Parathyroid adenoma (tissue), 2 donors: Measurements from ENCODE around the gene CXCR6.

Experiments
- H2AFZ ChIP-seq: fragments of 300-600 bp; sonication (generic); one replicate; pipeline ENCODE4 v1.7.0; 2017; ENCODE audit warnings: antibody characterized with exemption, mild to moderate bottlenecking
- H3K27ac ChIP-seq: fragments of 300-600 bp; sonication (generic); one replicate; pipeline ENCODE4 v1.7.0; 2017
- H3K27me3 ChIP-seq: fragments of 300-600 bp; sonication (generic); one replicate; pipeline ENCODE4 v1.7.0; 2017; ENCODE audit warnings: low read length; ENCODE audit not compliant: control insufficient read depth, insufficient read depth
- H3K36me3 ChIP-seq: fragments of 300-600 bp; sonication (generic); one replicate; pipeline ENCODE4 v1.7.0; 2017; ENCODE audit warnings: low read length; ENCODE audit not compliant: control insufficient read depth, insufficient read depth
- H3K4me1 ChIP-seq: fragments of 300-600 bp; sonication (generic); one replicate; pipeline ENCODE4 v1.7.0; 2017; ENCODE audit warnings: control low read depth
- H3K4me2 ChIP-seq: fragments of 300-600 bp; sonication (generic); one replicate; pipeline ENCODE4 v1.7.0; 2017; ENCODE audit warnings: low read length
- H3K4me3 ChIP-seq: fragments of 300-600 bp; sonication (generic); one replicate; pipeline ENCODE4 v1.7.0; 2017; ENCODE audit warnings: low read depth, low read length
- H3K79me2 ChIP-seq: fragments of 300-600 bp; sonication (generic); one replicate; pipeline ENCODE4 v1.7.0; 2017; ENCODE audit warnings: control low read depth
- H3K9ac ChIP-seq: fragments of 300-600 bp; sonication (generic); one replicate; pipeline ENCODE4 v1.7.0; 2017; ENCODE audit warnings: mild to moderate bottlenecking
- H3K9me3 ChIP-seq: fragments of 300-600 bp; sonication (generic); one replicate; pipeline ENCODE4 v1.7.0; 2017; ENCODE audit warnings: low read length; ENCODE audit not compliant: control insufficient read depth
- CTCF ChIP-seq: fragments of 300-600 bp; sonication (generic); IDR thresholded peaks from one replicate; pipeline ENCODE4 v1.7.0; 2017; ENCODE audit warnings: antibody characterized with exemption, mild to moderate bottlenecking
- donor health status: primary hyperparathyroidism.

Gene CXCR6

GRCh38 chr3:45974686-45975085, 31.4 kb downstream of the CXCR6 start:
- Histone ChIP-seq H3K9ac (no peak overlapping the region), H3K27me3 (no peaks in the 10 kb centered on the region), H3K4me3 (no peak overlapping the region), H3K9me3 (no peaks in the 10 kb centered on the region), H3K79me2 (no peaks in the 10 kb centered on the region), H3K4me2 (no peak overlapping the region), H3K36me3 (no peaks in the 10 kb centered on the region), H2AFZ (no peak overlapping the region), H3K27ac (no peak overlapping the region), H3K4me1 (no peaks in the 10 kb centered on the region)
- no peak for TF ChIP-seq CTCF

GRCh38 chr3:45975686-45976085, 32.4 kb downstream of the CXCR6 start:
- H2AFZ ChIP-seq: no peak overlapping the region
- H3K27ac ChIP-seq: no peak overlapping the region
- no peaks in the 10 kb centered on the region for H3K9me3 ChIP-seq
- no peak overlapping the region for H3K9ac ChIP-seq
- H3K79me2 ChIP-seq: no peaks in the 10 kb centered on the region
- H3K27me3 ChIP-seq: no peaks in the 10 kb centered on the region
- no peak overlapping the region for H3K4me3 ChIP-seq
- H3K4me2 ChIP-seq: no peak overlapping the region
- H3K36me3 ChIP-seq: no peaks in the 10 kb centered on the region
- H3K4me1 ChIP-seq: no peaks in the 10 kb centered on the region
- TF ChIP-seq CTCF: no peak

GRCh38 chr3:45976191-45977091, 33.2 kb downstream of the CXCR6 start:
- Histone ChIP-seq H3K27me3 (no peaks in the 10 kb centered on the region), H2AFZ (no peak overlapping the region), H3K4me2 (no peak overlapping the region), H3K36me3 (no peaks in the 10 kb centered on the region), H3K27ac (no peak overlapping the region), H3K4me1 (no peaks in the 10 kb centered on the region), H3K79me2 (no peaks in the 10 kb centered on the region), H3K9ac (no peak overlapping the region), H3K9me3 (no peaks in the 10 kb centered on the region), H3K4me3 (no peak overlapping the region)
- no peak for TF ChIP-seq CTCF

- Histone ChIP-seq H3K4me3 (no peak overlapping the region), H3K9ac (no peak overlapping the region), H3K4me2 (no peak overlapping the region), H2AFZ (no peak overlapping the region), H3K79me2 (no peaks in the 10 kb centered on the region), H3K9me3 (no peaks in the 10 kb centered on the region), H3K27ac (no peak overlapping the region), H3K27me3 (no peaks in the 10 kb centered on the region), H3K36me3 (no peaks in the 10 kb centered on the region), H3K4me1 (no peaks in the 10 kb centered on the region)
- TF ChIP-seq CTCF: no peak
Measured at GRCh38 chr3:45978006-45978761, 34.9 kb downstream of the CXCR6 start.
